Measurements from ENCODE around the gene SYT13.

DNA sequence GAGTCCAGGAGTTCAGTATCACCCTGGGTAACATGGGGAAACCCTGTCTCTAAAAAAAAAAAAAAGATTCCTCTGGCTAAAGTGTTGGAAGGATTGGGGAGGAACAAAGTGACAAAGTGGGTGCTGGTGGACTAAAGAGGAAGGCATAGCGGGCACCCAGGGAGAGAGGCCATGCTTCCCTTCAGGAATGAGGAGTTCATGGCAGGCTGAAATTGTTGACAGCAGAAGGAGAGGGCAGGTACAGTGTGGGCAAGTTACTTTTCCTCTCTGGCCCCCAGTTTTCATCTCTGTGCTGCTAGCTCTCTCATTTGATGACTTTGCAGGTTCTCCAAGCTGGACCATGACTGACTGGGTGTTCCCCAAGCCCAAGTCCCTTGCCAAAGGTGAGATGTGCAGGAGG is 4.4 kb upstream of the SYT13 start:
- TF ChIP-seq, protein P1, sequence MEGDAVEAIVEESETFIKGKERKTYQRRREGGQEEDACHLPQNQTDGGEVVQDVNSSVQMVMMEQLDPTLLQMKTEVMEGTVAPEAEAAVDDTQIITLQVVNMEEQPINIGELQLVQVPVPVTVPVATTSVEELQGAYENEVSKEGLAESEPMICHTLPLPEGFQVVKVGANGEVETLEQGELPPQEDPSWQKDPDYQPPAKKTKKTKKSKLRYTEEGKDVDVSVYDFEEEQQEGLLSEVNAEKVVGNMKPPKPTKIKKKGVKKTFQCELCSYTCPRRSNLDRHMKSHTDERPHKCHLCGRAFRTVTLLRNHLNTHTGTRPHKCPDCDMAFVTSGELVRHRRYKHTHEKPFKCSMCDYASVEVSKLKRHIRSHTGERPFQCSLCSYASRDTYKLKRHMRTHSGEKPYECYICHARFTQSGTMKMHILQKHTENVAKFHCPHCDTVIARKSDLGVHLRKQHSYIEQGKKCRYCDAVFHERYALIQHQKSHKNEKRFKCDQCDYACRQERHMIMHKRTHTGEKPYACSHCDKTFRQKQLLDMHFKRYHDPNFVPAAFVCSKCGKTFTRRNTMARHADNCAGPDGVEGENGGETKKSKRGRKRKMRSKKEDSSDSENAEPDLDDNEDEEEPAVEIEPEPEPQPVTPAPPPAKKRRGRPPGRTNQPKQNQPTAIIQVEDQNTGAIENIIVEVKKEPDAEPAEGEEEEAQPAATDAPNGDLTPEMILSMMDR (IDR thresholded peaks at IDR 0.05), result no peak
- TF ChIP-seq POLR2AphosphoS5 (IDR thresholded peaks at IDR 0.05), result no peak
- TF ChIP-seq POLR2A (IDR thresholded peaks at IDR 0.05), result no peak
